HS-27A (cell line): ENCODE measurements around the gene CHD9NB.
"Not testable (repeated sequence)": the region's sequence is repeated elsewhere in the genome, so short reads cannot be mapped to it uniquely, and the experiment has no call there.

Experiments
- DNase-seq: peaks from one replicate; pipeline ENCODE4 v3.0.0-alpha.2; 2012; ENCODE audit warnings: low read depth, missing footprints

Gene CHD9NB

GRCh38 chr16:53083119-53083518 lies 30.4 kb upstream of the CHD9NB start:
- DNase-seq: no peak

- DNase-seq: no peak
Observed at GRCh38 chr16:53082509-53082908, 29.8 kb upstream of the CHD9NB start.

DNA sequence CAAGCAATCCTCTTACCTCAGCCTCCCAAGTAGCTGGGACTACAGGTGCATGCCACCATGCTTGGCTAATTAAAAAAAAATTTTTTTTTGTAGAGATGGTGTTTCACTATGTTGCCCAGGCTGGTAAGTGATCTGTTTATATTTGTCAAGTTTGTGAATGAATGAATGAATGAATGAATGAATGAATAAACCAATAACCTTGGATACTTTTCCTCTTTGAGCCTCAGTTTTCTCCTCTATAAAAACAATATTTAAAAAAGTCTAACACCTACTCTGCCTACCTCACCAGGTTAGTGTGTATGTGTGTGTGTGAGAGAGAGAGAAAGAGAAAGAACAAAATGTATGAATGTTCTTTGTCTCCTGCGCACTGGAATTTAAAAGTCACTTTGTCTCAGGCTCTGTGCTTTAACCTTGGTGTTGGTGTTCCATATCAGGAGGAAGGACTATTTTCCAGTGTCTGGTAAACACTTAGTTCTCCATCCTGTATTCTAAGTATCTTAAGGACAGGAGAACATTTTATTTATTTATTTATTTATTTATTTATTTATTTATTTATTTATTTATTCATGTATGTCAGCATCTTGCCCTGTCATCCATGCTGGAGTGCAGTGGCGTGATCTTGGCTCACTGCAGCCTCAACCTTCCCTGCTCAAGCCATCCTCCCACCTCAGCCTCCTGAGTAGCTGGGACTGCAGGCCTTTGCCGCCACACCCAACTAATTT lies 29.1 kb upstream of the CHD9NB start:
- DNase-seq: no peak

DNA sequence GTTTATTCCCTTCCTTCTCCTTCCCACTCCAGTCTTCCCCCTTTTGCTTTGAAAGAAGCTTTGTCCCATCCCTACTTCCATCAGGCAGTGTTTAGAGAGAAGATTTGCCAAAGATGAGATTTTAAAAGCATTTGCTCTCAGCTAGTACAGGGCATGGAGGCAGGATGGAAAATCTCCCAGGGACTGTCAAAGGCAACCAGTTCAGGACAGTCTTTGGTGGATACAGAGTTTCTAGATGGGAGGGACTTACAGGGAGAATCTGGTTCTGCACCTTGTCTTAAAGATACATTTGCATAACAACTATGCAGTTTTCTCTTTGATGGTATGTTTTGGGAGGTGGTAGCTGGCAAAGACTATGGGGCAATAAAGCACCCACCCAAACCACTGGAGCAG lies 28.3 kb upstream of the CHD9NB start:
- DNase-seq: no peak

DNA sequence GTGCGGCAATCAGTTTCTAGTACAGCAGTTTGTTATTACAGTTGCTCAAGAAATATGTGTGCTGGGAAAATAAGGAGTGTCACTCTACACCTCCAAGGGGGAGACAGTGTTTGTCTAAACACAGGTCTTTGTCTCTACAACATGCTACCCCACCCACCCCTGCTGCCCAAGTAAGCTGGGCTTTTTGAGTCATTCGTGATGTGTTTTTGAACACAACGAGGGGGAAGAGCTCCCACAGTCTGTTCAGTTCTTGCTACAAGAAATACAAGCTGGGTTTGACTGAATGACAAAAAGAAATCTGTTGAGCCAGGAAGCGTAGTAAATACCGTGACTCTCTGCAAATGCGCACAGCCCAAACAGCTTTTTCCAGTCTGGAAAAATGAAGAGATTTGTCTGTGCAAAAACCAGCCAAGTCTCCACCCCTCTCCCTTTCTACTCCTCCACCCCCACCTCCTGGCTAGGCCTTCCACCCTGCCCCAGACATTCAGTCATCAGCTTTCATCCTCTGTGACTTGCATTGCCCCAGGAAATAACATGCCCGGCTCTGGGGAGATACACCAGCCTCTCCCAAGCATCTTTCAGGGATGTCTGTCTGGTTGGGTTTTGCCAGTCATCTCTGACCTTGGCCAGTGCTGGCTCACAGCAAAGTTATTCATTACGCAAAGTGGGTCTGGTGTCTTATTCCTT lies 27.8 kb upstream of the CHD9NB start:
- DNase-seq: no peak

DNA sequence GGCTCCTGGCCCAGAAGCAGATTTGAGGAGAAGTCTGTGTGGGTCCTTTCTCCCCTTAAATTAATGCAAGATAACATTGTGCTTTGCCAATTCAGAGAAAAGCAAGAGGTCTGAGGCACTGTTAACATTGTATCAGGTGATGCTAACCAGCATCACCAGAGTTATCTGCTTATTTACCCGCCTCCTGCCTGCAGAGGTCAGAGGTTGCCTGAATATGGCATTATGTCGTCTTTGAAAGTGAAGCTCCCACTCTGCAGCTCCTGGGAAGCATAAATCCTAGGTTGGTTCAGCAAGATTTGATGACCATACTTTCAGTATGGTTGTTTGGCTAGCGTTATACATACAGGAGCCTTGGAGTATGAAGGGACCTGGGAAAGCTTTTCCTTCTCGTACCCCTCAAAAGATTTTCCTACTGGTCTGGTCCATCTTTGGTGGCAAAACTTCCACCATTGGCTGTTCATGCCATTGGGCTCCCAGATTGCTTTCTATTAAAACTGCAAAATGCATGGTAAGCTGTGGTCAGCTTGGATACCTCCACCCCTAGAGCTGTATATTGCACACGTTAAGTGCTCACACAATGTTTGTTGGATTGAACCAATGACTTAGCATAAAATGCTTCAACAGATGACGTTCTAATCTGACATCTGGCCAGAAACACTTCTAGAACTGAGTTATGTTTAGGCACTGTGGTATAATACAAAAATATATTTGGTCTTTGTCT lies 26.2 kb upstream of the CHD9NB start:
- no peak for DNase-seq

DNA sequence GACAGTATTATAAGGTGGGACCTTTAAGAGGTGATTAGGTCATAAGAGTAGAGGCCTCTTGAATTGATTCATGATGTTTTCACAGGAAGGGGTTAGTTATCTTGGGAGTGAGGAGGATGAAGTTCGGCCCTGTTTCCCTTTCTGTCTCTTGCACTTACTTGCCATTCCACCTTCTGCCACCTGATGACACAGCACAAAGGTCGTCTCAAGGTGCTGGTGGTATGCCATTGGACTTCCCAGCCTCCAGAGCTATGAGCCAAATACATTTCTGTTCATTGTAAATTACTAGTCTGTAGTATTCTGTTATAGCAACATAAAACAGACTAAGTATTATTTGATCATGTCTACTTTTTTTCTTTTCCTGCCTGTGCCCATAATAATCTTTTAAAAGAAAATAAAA lies 25.6 kb upstream of the CHD9NB start:
- DNase-seq: no peak

- not testable (repeated sequence) for DNase-seq
Observed at GRCh38 chr16:53075461-53075860, 22.8 kb upstream of the CHD9NB start.

- not testable (repeated sequence) for DNase-seq
Observed at GRCh38 chr16:53074296-53074695, 21.6 kb upstream of the CHD9NB start.

DNA sequence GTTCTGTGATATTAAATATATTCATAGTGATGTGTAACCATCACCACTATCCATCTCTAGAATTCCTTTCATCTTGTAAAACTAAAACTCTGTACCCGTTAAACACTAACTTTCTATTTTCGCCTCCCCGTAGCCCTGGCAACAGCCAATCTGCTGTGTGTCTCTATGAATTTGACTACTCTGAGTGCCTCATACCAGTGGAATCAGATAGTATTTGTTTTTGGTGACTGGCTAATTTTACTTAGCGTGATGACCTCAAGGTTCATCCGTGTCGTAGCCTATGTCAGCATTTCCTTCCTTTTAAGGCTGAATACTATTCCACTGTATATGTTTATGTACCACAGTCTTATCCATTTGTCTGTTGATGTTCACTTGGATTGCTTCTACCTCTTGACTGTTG lies 20.3 kb upstream of the CHD9NB start:
- no peak for DNase-seq

DNA sequence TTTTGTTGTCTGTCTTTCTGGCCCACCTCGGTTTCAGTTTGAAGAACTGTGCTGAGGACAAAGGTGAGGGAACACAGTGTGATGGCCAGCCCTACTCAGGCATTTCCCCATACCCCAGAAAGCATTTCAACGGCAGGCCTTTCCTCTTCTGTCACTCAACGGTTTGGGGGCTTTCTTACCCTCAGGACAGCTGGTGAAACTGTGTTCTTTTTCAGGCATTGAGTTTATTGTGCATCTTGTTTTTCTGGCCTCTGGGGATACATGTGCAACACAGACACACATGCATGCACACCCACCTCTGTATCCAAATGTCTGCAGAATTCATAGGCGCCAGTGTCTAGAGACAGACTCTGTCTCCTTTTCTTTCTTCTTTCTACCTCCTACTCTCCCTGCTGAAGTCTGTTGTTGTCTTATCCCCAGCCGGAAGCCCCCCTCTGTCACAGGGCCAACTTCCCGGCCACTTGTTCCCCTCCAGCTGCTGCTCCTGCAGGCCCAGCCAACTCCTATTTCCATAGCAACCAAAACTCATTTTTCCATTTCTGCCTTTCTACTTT lies 19.1 kb upstream of the CHD9NB start:
- DNase-seq: no peak

- no peak for DNase-seq
Observed at GRCh38 chr16:53069772-53070171, 17.1 kb upstream of the CHD9NB start.

DNA sequence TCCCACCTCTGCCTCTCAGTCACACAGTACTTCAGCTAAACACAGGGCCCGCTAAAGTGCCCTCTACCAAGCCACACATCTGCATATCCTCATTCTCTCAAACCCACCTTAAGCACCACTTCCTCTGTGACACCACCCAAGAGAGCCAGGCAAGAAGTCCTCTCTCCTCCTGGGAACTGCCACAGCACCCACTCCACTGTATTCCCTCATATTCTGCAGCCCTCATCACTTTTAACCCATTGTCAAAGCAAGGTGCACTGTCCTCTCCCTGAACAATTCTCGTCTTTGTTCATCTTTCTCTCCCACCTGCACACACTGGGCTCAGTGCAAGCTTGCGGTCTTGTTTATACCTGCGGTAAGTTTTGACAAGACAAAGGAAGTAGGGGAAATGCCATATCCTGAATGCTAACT lies 15.7 kb upstream of the CHD9NB start:
- no peak for DNase-seq

DNA sequence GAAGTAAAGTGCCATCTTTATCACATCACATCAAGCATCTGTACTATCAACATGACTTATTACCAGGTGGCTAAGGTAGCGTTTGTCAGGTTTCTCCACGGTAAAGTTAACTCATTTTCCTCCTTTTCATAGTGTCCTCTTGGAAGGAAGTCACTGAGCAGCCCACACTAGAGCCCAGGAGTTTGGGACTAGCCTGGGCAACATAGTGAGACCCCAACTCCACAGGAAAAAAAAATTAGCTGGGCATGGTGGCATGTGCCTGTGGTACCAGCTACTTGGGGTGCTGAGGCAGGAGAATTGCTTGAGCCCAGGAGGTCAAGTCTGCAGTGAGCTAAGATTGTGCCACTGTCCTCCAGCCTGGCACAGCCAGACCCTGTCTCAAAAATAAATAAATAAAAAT lies 15.0 kb upstream of the CHD9NB start:
- no peak for DNase-seq

DNA sequence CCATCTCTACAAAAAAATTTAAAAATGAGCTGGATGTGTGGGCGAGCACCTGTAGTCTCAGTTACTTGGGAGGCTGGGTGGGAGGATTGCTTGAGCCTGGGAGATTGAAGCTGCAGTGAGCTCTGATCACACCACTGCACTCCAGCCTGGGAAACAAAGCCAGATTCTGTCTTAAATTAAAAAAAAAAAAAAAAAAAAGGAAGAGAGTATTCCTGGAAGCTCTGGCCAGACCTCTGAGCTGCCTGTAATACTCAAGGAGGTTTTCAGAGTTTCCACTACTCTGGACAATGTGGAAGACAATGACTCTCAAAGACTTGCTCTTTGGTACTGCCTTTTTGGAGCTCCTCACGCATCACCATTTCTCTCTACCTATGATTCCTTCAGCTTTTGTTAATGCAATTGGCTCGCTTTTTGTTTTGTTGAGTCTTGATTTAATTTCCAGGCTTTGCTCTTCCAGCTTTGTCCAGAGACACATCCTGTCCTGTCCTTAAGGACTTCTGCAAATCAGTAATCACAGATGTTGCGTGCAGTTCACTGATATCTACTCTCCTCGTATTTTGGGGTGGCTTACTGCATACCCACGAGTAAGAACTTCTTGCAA lies 12.9 kb upstream of the CHD9NB start:
- DNase-seq: no peak

- DNase-seq: no peak
Observed at GRCh38 chr16:53064081-53064578, 11.4 kb upstream of the CHD9NB start.

- no peak for DNase-seq
Observed at GRCh38 chr16:53061701-53062159, 9.0 kb upstream of the CHD9NB start.

- no peak for DNase-seq
Observed at GRCh38 chr16:53061256-53061655, 8.6 kb upstream of the CHD9NB start.

DNA sequence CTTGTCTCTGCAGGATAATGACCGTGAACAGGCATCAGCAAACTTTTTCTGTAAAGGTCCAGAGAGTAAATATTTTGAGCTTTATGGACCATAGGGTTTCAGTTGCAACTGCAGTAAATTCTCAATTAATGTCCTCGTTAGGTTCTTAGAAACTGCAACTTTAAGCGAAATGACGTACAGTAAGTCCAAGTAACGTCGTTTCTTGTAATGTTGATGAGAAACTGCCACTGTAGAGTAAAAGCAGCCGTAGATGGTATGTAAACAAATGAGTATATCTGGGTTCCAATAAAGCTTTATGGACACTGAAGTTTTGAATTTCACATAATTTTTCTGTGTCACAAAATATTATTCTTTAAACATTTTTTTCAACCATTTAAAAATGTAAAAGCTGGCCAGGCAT lies 7.0 kb upstream of the CHD9NB start:
- no peak for DNase-seq

DNA sequence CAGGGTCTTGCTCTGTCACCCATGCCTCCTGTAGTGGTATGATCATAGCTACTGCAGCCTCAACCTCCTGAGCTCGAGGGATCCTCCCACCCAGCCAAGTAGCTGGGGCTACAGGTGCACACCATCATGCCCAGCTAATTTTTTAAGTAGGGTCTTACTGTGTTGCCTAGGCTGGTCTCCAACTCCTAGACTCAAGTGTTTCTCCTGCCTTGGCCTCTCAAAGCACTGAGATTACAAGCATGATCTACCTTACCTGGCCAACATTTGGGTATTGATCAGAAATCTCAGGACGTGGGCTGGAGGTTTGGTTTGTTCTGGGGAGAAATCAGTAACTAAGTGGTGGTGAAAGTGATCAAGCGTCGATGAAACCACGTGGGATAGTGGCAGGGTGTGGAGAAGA lies 6.2 kb upstream of the CHD9NB start:
- DNase-seq: no peak

GRCh38 chr16:53058441-53058840 lies 5.7 kb upstream of the CHD9NB start:
- DNase-seq: no peak

DNA sequence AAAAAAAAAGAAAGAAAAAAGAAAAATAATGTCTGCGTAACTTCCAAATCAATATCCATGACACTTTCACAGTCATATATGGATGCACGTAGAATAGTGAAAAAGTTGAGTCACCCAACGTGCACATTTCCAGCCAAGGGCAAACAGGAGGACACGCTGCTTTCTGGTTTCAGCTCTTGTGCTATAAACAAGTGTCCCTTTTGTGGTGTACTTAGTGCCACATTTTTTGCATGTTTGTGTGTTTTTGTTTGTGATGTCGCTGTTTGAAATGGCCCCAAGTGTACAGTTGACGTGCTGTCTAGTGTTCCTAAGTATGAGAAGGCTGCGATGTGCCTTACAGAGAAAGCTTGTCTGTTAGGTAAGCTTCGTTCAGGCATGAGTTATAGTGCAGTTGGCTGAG lies 5.0 kb upstream of the CHD9NB start:
- no peak for DNase-seq
